Measurements from ENCODE around the gene TSEN54.

DNA sequence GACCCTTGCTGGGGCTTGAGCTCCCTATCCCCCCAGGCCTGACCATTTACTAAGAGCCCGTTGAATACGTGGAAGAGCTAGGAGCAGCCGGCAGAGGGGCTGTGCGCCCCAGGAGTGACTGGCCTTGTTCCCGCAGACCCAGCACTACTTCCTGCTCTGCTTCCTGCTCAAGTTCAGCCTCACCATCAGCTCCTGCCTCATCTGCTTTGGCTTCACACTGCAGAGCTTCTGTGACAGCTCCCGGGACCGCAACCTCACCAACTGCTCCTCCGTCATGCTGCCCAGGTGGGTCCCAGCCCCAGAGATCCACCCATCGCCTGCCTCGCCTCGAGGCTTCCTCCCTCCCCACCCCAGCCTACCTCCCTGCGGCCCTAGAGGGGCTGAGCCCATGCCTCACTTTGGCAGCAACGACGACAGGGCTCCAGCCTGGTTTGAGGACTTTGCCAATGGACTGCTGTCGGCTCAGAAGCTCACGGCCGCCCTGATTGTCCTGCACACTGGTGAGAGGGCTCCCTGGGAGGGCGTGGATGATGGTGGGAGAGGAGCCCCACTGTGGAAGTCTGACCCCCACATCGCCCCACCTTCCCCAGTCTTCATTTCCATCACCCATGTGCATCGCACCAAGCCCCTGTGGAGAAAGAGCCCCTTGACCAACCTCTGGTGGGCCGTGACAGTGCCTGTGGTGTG lies 18.1 kb upstream of the TSEN54 start:
- TF ChIP-seq, protein P1, sequence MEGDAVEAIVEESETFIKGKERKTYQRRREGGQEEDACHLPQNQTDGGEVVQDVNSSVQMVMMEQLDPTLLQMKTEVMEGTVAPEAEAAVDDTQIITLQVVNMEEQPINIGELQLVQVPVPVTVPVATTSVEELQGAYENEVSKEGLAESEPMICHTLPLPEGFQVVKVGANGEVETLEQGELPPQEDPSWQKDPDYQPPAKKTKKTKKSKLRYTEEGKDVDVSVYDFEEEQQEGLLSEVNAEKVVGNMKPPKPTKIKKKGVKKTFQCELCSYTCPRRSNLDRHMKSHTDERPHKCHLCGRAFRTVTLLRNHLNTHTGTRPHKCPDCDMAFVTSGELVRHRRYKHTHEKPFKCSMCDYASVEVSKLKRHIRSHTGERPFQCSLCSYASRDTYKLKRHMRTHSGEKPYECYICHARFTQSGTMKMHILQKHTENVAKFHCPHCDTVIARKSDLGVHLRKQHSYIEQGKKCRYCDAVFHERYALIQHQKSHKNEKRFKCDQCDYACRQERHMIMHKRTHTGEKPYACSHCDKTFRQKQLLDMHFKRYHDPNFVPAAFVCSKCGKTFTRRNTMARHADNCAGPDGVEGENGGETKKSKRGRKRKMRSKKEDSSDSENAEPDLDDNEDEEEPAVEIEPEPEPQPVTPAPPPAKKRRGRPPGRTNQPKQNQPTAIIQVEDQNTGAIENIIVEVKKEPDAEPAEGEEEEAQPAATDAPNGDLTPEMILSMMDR (conservative IDR thresholded peaks at IDR 0.05; ENCODE audit: low read length): no peak
- TF ChIP-seq EZH2phosphoT487 (IDR thresholded peaks at IDR 0.05; ENCODE audit: borderline replicate concordance, low read depth, low read length): no peak

Data from OCI-LY7 (cell line).